MM.1S (cell line): ENCODE data around the gene NFIX.

Source experiments
- DNase-seq: peaks from one replicate; pipeline ENCODE4 v3.0.0-alpha.2; 2015
- H2AFZ ChIP-seq: fragments of 300-600 bp; sonication (generic); 2 replicates; pipeline ENCODE4 v1.6.0; 2016; ENCODE audit warnings: antibody characterized with exemption, low read length
- H3F3A ChIP-seq: fragments of 300-600 bp; sonication (generic); 2 replicates; pipeline ENCODE4 v1.6.1; 2016; ENCODE audit warnings: mild to moderate bottlenecking, antibody characterized with exemption, low read length, moderate library complexity, mixed read lengths; ENCODE audit not compliant: insufficient read depth
- H3K27ac ChIP-seq: fragments of 300-600 bp; sonication (generic); 2 replicates; pipeline ENCODE4 v1.5.1; 2016; ENCODE audit warnings: mild to moderate bottlenecking, low read length
- H3K27me3 ChIP-seq: fragments of 300-600 bp; sonication (generic); replicated peaks from 2 replicates; pipeline ENCODE4 v1.6.0; 2016; ENCODE audit warnings: low read length; ENCODE audit not compliant: insufficient read depth
- H3K36me3 ChIP-seq: fragments of 300-600 bp; sonication (generic); replicated peaks from 2 replicates; pipeline ENCODE4 v1.6.1; 2016; ENCODE audit warnings: mild to moderate bottlenecking, low read length, mixed read lengths; ENCODE audit not compliant: insufficient read depth
- H3K4me1 ChIP-seq: fragments of 300-600 bp; sonication (generic); 2 replicates; pipeline ENCODE4 v1.6.1; 2016; ENCODE audit warnings: low read length, mixed read lengths
- H3K4me2 ChIP-seq: fragments of 300-600 bp; sonication (generic); 2 replicates; pipeline ENCODE4 v1.6.0; 2016; ENCODE audit warnings: low read depth, low read length
- H3K4me3 ChIP-seq: fragments of 300-600 bp; sonication (generic); 2 replicates; pipeline ENCODE4 v1.5.1; 2016; ENCODE audit warnings: low read length, mixed read lengths
- H3K79me2 ChIP-seq: fragments of 300-600 bp; sonication (generic); 2 replicates; pipeline ENCODE4 v1.6.1; 2016; ENCODE audit warnings: mixed run types, low read length, mixed read lengths
- H3K9ac ChIP-seq: fragments of 300-600 bp; sonication (generic); 2 replicates; pipeline ENCODE4 v1.6.1; 2016; ENCODE audit warnings: low read length, mixed read lengths
- H3K9me2 ChIP-seq: fragments of 300-600 bp; sonication (generic); replicated peaks from 2 replicates; pipeline ENCODE4 v1.6.1; 2016; ENCODE audit warnings: mild to moderate bottlenecking, low read length, mixed read lengths; ENCODE audit not compliant: insufficient read depth
- H3K9me3 ChIP-seq: fragments of 300-600 bp; sonication (generic); replicated peaks from 2 replicates; pipeline ENCODE4 v1.6.1; 2016; ENCODE audit warnings: mild to moderate bottlenecking, low read length, mixed read lengths; ENCODE audit not compliant: insufficient read depth
- H4K20me1 ChIP-seq: fragments of 300-600 bp; sonication (generic); 2 replicates; pipeline ENCODE4 v1.6.1; 2016; ENCODE audit warnings: mild to moderate bottlenecking, low read length, moderate library complexity, mixed read lengths; ENCODE audit not compliant: insufficient read depth
- EZH2 ChIP-seq: fragments of 300-600 bp; sonication (generic); optimal IDR thresholded peaks from 2 replicates; pipeline ENCODE3; 2017; ENCODE audit warnings: low read depth, mild to moderate bottlenecking, antibody characterized with exemption, low read length, mixed read lengths
- EZH2phosphoT487 ChIP-seq: fragments of 300-600 bp; sonication (generic); IDR thresholded peaks from 2 replicates; pipeline ENCODE4 v1.6.1; 2018; ENCODE audit warnings: antibody characterized with exemption, low read length
- TF ChIP-seq, protein P1 (sequence below): fragments of 300-600 bp; sonication (generic); IDR thresholded peaks from 2 replicates; pipeline ENCODE4 v1.5.1; 2016; ENCODE audit warnings: antibody characterized with exemption, low read length, mixed read lengths

The NFIX gene

DNA sequence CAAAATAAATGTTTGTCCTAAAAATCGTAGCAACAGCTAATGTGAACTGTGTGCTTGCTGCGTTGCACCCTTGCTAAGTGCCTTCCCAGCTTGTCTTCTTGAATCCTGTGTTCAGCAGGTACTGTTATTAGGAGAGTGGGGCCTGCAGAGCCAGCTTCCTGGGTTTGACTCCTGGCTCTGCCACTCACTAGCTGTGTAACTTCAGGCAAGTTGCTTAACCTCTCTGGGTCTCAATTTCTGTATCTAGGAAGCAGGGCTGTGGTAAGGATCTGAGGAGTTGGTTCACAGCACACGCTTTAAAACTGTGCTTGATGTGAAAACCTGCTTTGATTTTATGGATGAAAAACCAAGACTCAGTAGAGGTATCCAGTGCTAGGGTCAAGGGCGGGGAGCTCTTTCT lies 10.0 kb downstream of the NFIX start:
- no peak overlapping the region for H3K9ac ChIP-seq
- TF ChIP-seq EZH2phosphoT487 (no peak), EZH2 (no peak)
- TF ChIP-seq, protein P1, sequence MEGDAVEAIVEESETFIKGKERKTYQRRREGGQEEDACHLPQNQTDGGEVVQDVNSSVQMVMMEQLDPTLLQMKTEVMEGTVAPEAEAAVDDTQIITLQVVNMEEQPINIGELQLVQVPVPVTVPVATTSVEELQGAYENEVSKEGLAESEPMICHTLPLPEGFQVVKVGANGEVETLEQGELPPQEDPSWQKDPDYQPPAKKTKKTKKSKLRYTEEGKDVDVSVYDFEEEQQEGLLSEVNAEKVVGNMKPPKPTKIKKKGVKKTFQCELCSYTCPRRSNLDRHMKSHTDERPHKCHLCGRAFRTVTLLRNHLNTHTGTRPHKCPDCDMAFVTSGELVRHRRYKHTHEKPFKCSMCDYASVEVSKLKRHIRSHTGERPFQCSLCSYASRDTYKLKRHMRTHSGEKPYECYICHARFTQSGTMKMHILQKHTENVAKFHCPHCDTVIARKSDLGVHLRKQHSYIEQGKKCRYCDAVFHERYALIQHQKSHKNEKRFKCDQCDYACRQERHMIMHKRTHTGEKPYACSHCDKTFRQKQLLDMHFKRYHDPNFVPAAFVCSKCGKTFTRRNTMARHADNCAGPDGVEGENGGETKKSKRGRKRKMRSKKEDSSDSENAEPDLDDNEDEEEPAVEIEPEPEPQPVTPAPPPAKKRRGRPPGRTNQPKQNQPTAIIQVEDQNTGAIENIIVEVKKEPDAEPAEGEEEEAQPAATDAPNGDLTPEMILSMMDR: no peak
- H3F3A ChIP-seq: no peaks in the 10 kb centered on the region
- no peak overlapping the region for H3K4me2 ChIP-seq
- H3K36me3 ChIP-seq: no peaks in the 10 kb centered on the region
- DNase-seq: no peak
- H3K4me3 ChIP-seq: no peak overlapping the region
- no peaks in the 10 kb centered on the region for H3K9me3 ChIP-seq
- no peaks in the 10 kb centered on the region; the same call in 1 of the 2 replicates for H3K4me1 ChIP-seq
- no peak overlapping the region for H2AFZ ChIP-seq
- H3K27ac ChIP-seq: no peak overlapping the region
- H3K79me2 ChIP-seq: no peaks in the 10 kb centered on the region
- peaks cover 97% of the 10 kb centered on the region for H3K27me3 ChIP-seq
- H4K20me1 ChIP-seq: no peaks in the 10 kb centered on the region
- H3K9me2 ChIP-seq: no peaks in the 10 kb centered on the region

DNA sequence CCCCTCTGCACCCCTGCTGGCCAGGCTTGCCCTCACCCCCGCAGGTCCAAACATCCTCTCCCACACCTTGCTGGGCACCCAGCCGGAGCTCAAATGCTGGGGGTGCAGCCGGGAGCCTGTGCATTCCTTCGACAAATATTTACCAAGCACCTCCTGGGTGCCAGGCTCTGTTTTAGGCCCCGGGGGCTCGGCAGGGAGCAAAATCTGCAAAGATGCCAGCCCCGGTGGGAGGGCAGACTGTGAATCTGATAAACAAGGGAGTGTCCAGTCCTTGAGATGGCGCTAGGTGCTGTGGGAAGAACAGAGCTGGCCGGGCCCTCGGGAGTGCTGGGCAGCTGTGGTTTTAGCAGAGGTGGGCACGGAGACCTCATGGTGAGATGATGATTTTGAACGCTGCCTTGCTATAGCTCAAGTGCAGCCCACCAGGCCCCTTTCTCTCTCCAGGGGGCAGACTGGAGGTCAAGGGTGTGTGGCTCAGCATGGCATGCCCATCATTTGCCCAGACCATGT lies 10.6 kb downstream of the NFIX start:
- H3K4me1 ChIP-seq: no peaks in the 10 kb centered on the region; the same call in 1 of the 2 replicates
- peaks cover 97% of the 10 kb centered on the region for H3K27me3 ChIP-seq
- no peaks in the 10 kb centered on the region for H3K9me3 ChIP-seq
- H3K4me3 ChIP-seq: no peak overlapping the region
- H3K9ac ChIP-seq: no peak overlapping the region
- no peak overlapping the region for H3K4me2 ChIP-seq
- no peak overlapping the region for H2AFZ ChIP-seq
- TF ChIP-seq, protein P1: no peak
- TF ChIP-seq EZH2 (no peak), EZH2phosphoT487 (no peak)
- H3F3A ChIP-seq: no peaks in the 10 kb centered on the region
- no peak for DNase-seq
- no peak overlapping the region for H3K27ac ChIP-seq
- H3K36me3 ChIP-seq: no peaks in the 10 kb centered on the region
- H3K79me2 ChIP-seq: no peaks in the 10 kb centered on the region
- H3K9me2 ChIP-seq: no peaks in the 10 kb centered on the region
- no peaks in the 10 kb centered on the region for H4K20me1 ChIP-seq

DNA sequence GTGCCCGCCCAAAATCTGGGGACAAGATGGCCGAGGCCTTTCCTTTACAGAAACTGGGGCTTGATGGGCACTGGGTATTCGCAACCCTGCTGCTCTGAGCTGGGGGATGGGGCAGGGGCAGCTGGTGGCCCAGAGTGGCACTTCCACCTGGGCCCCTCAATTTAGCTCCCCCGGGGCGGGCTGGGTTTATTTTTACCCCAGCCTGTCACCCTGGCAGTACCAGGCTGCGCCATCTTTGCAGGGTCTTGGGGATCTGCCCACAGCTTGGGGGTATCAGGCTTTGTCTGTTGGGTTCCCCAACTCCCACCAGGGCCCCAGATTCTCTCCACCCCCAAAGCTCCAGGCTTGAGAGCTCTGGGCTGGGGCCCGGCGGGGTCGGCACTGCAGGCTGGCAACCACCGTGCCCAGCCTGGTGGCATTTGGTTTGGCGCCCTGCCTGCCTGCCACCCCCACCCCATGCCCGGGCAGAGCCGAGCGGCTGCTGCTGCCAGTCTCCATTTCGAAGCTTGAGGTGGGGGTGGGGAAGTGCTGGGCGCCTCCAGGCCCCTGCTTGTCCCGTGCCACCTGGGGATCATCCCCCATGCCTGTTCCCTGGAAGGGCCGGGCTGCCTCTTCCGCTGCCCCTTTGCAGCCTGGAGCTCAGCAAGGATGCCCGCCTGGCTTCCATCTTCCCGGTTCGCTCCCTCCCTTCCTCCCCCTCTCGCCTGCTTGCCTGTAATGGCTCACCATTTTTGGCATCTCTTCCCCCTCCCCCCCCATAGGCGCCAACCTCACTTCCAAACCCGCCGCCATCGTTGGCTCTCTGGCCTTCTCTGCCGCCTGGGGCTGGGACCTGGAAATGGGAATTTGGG lies 11.4 kb downstream of the NFIX start:
- no peak for DNase-seq
- H3K27me3 ChIP-seq: peaks cover 97% of the 10 kb centered on the region
- H3K27ac ChIP-seq: no peak overlapping the region
- no peak overlapping the region for H2AFZ ChIP-seq
- H4K20me1 ChIP-seq: no peaks in the 10 kb centered on the region
- H3F3A ChIP-seq: no peaks in the 10 kb centered on the region
- no peaks in the 10 kb centered on the region for H3K9me3 ChIP-seq
- no peaks in the 10 kb centered on the region for H3K9me2 ChIP-seq
- no peaks in the 10 kb centered on the region for H3K36me3 ChIP-seq
- no peak overlapping the region for H3K9ac ChIP-seq
- H3K4me1 ChIP-seq: no peaks in the 10 kb centered on the region; the same call in 1 of the 2 replicates
- no peak overlapping the region for H3K4me3 ChIP-seq
- no peaks in the 10 kb centered on the region for H3K79me2 ChIP-seq
- no peak for TF ChIP-seq EZH2phosphoT487
- TF ChIP-seq, protein P1: no peak
- no peak overlapping the region for H3K4me2 ChIP-seq
